ENCODE results near the gene MAG. TPM values are rescaled to one million over a fixed set of nuclear protein-coding genes. Genes with fewer than 3 reads are reported as not detected.

MAG gene
- total RNA-seq, 2 experiments from 2014 or later, result 0.26 TPM; not detected in 1

- Mint-ChIP-seq H3K27me3 (ENCODE audit: low read depth) (no peaks in the 10 kb centered on the region), H3K36me3 (ENCODE audit: low read depth) (peaks cover 44% of the 10 kb centered on the region), H3K9me3 (ENCODE audit: insufficient read depth) (no peaks in the 10 kb centered on the region), H3K27ac (peak overlapping the region; percentile 94), H3K4me1 (ENCODE audit: low read depth) (peaks cover 31% of the 10 kb centered on the region), H3K4me3 (peak overlapping the region; percentile 94)
- ChIA-PET POLR2A (interaction anchor here (0.6 kb wide), 1 partner anchor 122 kb away, joined by 3 read pairs; no protein-coding TSS in a partner anchor), CTCF (interaction anchor here (1.0 to 1.3 kb wide), 2 partner anchors 26 to 126 kb away, joined by 3 to 4 read pairs; no protein-coding TSS in a partner anchor)
- ATAC-seq, result peak; percentile 25
- peak; percentile 49 for DNase-seq
These were observed 24.6 kb upstream of the MAG start for GRCh38 chr19:35267353-35267817.

- ATAC-seq (peak; percentile 68), DNase-seq (peak; percentile 75)
- Mint-ChIP-seq H3K9me3 (ENCODE audit: insufficient read depth) (no peaks in the 10 kb centered on the region), H3K27me3 (ENCODE audit: low read depth) (no peaks in the 10 kb centered on the region), H3K36me3 (ENCODE audit: low read depth) (peaks cover 46% of the 10 kb centered on the region), H3K4me3 (peak overlapping the region; percentile 94), H3K4me1 (ENCODE audit: low read depth) (peaks cover 31% of the 10 kb centered on the region), H3K27ac (peak overlapping the region; percentile 94)
- ChIA-PET POLR2A (interaction anchor here (1.0 to 1.9 kb wide), 2 partner anchors 100 to 114 kb away, joined by 3 to 8 read pairs; partner anchors contain the start of gene FXYD5), CTCF (interaction anchor here (1.0 kb wide), 1 partner anchor 27 kb away, joined by 3 read pairs; no protein-coding TSS in a partner anchor)
These were observed 24.0 kb upstream of the MAG start for GRCh38 chr19:35267818-35268535.

GRCh38 chr19:35268536-35269437 is 23.2 kb upstream of the MAG start, which contains the start of gene USF2:
USF2 (plus strand) TSS chr19:35268962; CDS start chr19:35269102, 140 bp downstream.
- ChIA-PET POLR2A (interaction anchor here (0.6 to 1.9 kb wide), 4 partner anchors 27 to 127 kb away, joined by 3 to 8 read pairs (median 3); partner anchors contain the start of gene FXYD5), CTCF (interaction anchor here (0.6 to 1.7 kb wide), 5 partner anchors 28 to 197 kb away, joined by 3 read pairs; no protein-coding TSS in a partner anchor)
- H3K4me1 Mint-ChIP-seq (ENCODE audit: low read depth), result peaks cover 31% of the 10 kb centered on the region
- no peaks in the 10 kb centered on the region for H3K9me3 Mint-ChIP-seq (ENCODE audit: insufficient read depth)
- DNase-seq (peak; percentile 77), ATAC-seq (peak; percentile 29)
- H3K4me3 Mint-ChIP-seq, result peak within 1 kb of the TSS; percentile 94
- peaks cover 51% of the 10 kb centered on the region for H3K36me3 Mint-ChIP-seq (ENCODE audit: low read depth)
- H3K27me3 Mint-ChIP-seq (ENCODE audit: low read depth), result no peaks in the 10 kb centered on the region
- peak within 1 kb of the TSS; percentile 94 for H3K27ac Mint-ChIP-seq

- Mint-ChIP-seq H3K36me3 (ENCODE audit: low read depth) (peaks cover 49% of the 10 kb centered on the region), H3K27me3 (ENCODE audit: low read depth) (no peaks in the 10 kb centered on the region), H3K27ac (peak overlapping the region; percentile 70), H3K9me3 (ENCODE audit: insufficient read depth) (no peaks in the 10 kb centered on the region), H3K4me1 (ENCODE audit: low read depth) (peaks cover 31% of the 10 kb centered on the region), H3K4me3 (peak overlapping the region; percentile 64)
- POLR2A ChIA-PET, result interaction anchor here (0.6 to 1.9 kb wide), 3 partner anchors 26 to 128 kb away, joined by 3 to 8 read pairs (median 3); partner anchors contain the start of gene FXYD5
- DNase-seq (peak; percentile 84), ATAC-seq (peak; percentile 62)
- CTCF ChIA-PET, result interaction anchor here (0.6 to 1.7 kb wide), 5 partner anchors 28 to 196 kb away, joined by 3 read pairs; no protein-coding TSS in a partner anchor
These were observed 22.4 kb upstream of the MAG start for GRCh38 chr19:35269438-35270117.

GRCh38 chr19:35270381-35270811 is 21.6 kb upstream of the MAG start:
- Mint-ChIP-seq H3K9me3 (ENCODE audit: insufficient read depth) (no peaks in the 10 kb centered on the region), H3K4me3 (peak overlapping the region; percentile 64), H3K4me1 (ENCODE audit: low read depth) (peaks cover 25% of the 10 kb centered on the region), H3K27me3 (ENCODE audit: low read depth) (no peaks in the 10 kb centered on the region), H3K36me3 (ENCODE audit: low read depth) (peaks cover 51% of the 10 kb centered on the region), H3K27ac (no peak overlapping the region)
- ChIA-PET CTCF (interaction anchor here (1.7 kb wide), 1 partner anchor 135 kb away, joined by 3 read pairs; no protein-coding TSS in a partner anchor), POLR2A (interaction anchor here (0.7 kb wide), 1 partner anchor 903 kb away, joined by 3 read pairs; no protein-coding TSS in a partner anchor)
- DNase-seq, result no peak
- ATAC-seq, result no peak

GRCh38 chr19:35271546-35271945 is 20.4 kb upstream of the MAG start:
- Mint-ChIP-seq H3K36me3 (ENCODE audit: low read depth) (peaks cover 48% of the 10 kb centered on the region), H3K27ac (no peak overlapping the region), H3K4me3 (peak overlapping the region; percentile 3), H3K9me3 (ENCODE audit: insufficient read depth) (no peaks in the 10 kb centered on the region), H3K27me3 (ENCODE audit: low read depth) (no peaks in the 10 kb centered on the region), H3K4me1 (ENCODE audit: low read depth) (peaks cover 14% of the 10 kb centered on the region)
- no peak for DNase-seq
- ChIA-PET CTCF (interaction anchor here (1.2 kb wide), 1 partner anchor 136 kb away, joined by 3 read pairs; no protein-coding TSS in a partner anchor), POLR2A (no interaction called here)
- no peak for ATAC-seq

GRCh38 chr19:35272122-35272719 is 19.7 kb upstream of the MAG start:
- ATAC-seq (no peak), DNase-seq (no peak)
- Mint-ChIP-seq H3K4me1 (ENCODE audit: low read depth) (peaks cover 12% of the 10 kb centered on the region), H3K36me3 (ENCODE audit: low read depth) (peaks cover 46% of the 10 kb centered on the region), H3K9me3 (ENCODE audit: insufficient read depth) (no peaks in the 10 kb centered on the region), H3K4me3 (no peak overlapping the region), H3K27me3 (ENCODE audit: low read depth) (no peaks in the 10 kb centered on the region), H3K27ac (no peak overlapping the region)
- CTCF ChIA-PET, result interaction anchor here (1.2 kb wide), 1 partner anchor 136 kb away, joined by 3 read pairs; no protein-coding TSS in a partner anchor
- POLR2A ChIA-PET, result no interaction called here

- no peak overlapping the region for H3K27ac Mint-ChIP-seq
- ATAC-seq, result no peak
- CTCF ChIA-PET, result no interaction called here
These were observed 18.9 kb upstream of the MAG start for GRCh38 chr19:35272954-35273649.

GRCh38 chr19:35273686-35274259 is 18.2 kb upstream of the MAG start:
- CTCF ChIA-PET, result interaction anchor here (1.0 kb wide), 1 partner anchor 132 kb away, joined by 5 read pairs; no protein-coding TSS in a partner anchor
- POLR2A ChIA-PET, result interaction anchor here (1.4 kb wide), 1 partner anchor 9 kb away, joined by 4 read pairs; no protein-coding TSS in a partner anchor
- DNase-seq (no peak), ATAC-seq (no peak)
- no peak overlapping the region for H3K27ac Mint-ChIP-seq
- H3K9me3 Mint-ChIP-seq (ENCODE audit: insufficient read depth), result no peaks in the 10 kb centered on the region
- peaks cover 10% of the 10 kb centered on the region for H3K4me1 Mint-ChIP-seq (ENCODE audit: low read depth)
- H3K4me3 Mint-ChIP-seq, result no peak overlapping the region
- no peaks in the 10 kb centered on the region for H3K27me3 Mint-ChIP-seq (ENCODE audit: low read depth)
- peaks cover 43% of the 10 kb centered on the region for H3K36me3 Mint-ChIP-seq (ENCODE audit: low read depth)

More at GRCh38 chr19:35272954-35273649, 18.9 kb upstream of the MAG start:
- Mint-ChIP-seq H3K9me3 (ENCODE audit: insufficient read depth) (no peaks in the 10 kb centered on the region), H3K27me3 (ENCODE audit: low read depth) (no peaks in the 10 kb centered on the region), H3K4me1 (ENCODE audit: low read depth) (peaks cover 10% of the 10 kb centered on the region), H3K36me3 (ENCODE audit: low read depth) (peaks cover 43% of the 10 kb centered on the region), H3K4me3 (no peak overlapping the region)
- DNase-seq, result no peak
- POLR2A ChIA-PET, result interaction anchor here (1.4 kb wide), 1 partner anchor 8 kb away, joined by 4 read pairs; no protein-coding TSS in a partner anchor

Data from activated CD8-positive, alpha-beta T cell treated with anti-CD3 and anti-CD28 coated beads, Interleukin-2, amount 10 ng/mL, durations not matched to agents 7 days and 5 days (primary cell).